ENCODE results near the gene ACTR3.

DNA sequence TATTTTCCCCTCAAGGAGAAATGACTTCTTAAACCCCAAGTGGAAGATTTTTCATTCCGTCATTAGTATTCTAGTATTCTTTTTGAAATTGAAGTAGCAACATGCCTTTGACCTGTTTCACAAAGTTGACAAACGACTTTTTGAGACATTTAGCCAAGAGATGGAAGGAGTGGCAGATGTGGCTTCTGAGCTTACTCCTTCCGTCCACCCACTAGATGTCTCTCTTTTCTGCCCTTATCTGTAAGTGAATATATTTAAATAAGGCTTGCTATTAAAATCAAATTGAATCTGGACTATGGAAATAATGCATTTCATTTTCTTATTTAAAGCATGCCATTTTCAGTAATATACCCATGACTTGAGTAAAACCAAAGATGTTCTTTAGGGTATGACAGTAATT lies 74.1 kb downstream of the ACTR3 start:
- TF ChIP-seq POLR2A (IDR thresholded peaks at IDR 0.05) (no peak), EP300 (IDR thresholded peaks at IDR 0.05) (no peak)
- TF ChIP-seq, protein P1, sequence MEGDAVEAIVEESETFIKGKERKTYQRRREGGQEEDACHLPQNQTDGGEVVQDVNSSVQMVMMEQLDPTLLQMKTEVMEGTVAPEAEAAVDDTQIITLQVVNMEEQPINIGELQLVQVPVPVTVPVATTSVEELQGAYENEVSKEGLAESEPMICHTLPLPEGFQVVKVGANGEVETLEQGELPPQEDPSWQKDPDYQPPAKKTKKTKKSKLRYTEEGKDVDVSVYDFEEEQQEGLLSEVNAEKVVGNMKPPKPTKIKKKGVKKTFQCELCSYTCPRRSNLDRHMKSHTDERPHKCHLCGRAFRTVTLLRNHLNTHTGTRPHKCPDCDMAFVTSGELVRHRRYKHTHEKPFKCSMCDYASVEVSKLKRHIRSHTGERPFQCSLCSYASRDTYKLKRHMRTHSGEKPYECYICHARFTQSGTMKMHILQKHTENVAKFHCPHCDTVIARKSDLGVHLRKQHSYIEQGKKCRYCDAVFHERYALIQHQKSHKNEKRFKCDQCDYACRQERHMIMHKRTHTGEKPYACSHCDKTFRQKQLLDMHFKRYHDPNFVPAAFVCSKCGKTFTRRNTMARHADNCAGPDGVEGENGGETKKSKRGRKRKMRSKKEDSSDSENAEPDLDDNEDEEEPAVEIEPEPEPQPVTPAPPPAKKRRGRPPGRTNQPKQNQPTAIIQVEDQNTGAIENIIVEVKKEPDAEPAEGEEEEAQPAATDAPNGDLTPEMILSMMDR (IDR thresholded peaks at IDR 0.05) = no peak
